HG02759 (cell line): ENCODE data around the gene CEP70.
A peak's percentile ranks its signal among the peaks of the same experiment; 100 is the strongest.
"Not testable (repeated sequence)": the region's sequence is repeated elsewhere in the genome, so short reads cannot be mapped to it uniquely, and the experiment has no call there.

Source experiments
- ATAC-seq: cut with Tn5 transposase; IDR thresholded peaks from one replicate; pipeline ENCODE4 v1.9.1; 2021; ENCODE audit warnings: mild to moderate bottlenecking, moderate library complexity; ENCODE audit not compliant: unreplicated experiment

Gene CEP70

GRCh38 chr3:138521445-138521844 lies 72.6 kb downstream of the CEP70 start:
- ATAC-seq, result not testable (repeated sequence)

DNA sequence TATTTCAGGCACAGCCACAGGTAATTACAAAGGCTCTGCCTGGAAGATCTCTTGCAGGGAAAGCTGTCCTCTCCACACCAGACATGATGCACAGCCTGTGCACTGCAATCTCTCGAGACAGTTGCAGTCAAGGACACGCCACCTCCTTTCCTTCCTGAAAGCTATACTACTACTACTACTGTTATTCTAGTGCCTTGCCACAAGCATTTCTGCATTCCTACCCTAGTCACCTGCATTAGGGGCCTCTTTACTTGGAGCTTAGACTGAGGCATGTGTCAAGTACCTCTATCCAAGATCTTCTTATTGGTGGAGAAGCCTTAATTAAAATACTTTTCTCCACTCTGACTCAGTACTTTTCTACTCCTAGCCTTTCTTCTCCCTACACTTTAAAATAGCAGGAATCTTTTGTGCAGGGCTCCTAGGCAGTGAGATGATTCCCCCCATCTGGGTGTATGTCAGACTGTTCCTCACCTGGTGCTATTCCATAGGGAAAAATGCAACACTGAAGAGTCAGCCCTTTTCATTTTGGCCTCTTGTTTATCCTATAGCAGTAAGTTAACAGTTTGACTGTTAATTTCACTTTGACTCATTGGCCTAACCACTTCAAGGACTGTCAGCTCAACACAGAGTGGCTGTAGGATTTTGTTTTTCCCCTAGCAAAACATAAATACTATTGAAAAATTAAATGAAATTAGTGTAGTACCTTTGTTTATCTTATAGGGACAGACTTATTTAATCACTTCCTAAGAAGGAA lies 80.8 kb downstream of the CEP70 start:
- peak; percentile 82 for ATAC-seq

DNA sequence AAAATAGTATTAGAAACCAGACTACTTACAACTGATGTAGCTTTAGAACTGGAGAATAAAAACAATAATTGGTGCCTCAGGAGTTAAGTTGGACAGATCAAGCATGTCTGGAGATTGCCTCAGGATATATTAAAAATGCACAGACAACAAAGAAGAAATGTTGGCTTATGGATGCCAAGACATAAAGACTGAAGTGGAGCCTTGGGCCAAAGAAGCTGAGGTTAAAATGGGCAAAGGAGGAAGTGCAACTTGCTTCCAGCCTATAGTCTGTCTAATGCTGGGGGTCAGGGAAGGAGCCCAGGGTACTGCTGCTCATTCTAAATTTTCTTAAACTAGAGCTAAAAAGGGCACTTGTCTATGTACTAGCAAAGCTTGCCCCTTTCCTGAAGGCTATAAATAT lies 82.1 kb downstream of the CEP70 start:
- ATAC-seq, result no peak

GRCh38 chr3:138509586-138509985 lies 84.5 kb downstream of the CEP70 start:
- ATAC-seq, result no peak

DNA sequence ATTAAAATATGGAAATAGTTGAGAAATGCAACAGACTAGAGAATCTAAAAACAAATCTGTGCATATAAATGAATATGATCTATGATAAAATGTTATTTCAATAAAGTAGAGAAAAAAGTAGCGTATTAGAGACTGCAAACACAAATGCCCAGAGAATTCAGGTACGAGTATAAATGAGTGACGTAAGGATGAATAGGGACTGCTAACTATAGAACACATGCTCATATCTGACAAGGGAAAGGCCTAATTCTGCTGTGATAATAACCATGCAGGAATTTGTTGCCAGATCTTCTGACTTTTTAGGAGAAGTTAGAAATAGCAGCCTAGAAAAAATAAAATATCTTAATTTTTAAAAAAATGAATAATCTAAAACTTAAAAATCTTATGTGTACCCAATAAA lies 86.5 kb downstream of the CEP70 start:
- ATAC-seq, result no peak

DNA sequence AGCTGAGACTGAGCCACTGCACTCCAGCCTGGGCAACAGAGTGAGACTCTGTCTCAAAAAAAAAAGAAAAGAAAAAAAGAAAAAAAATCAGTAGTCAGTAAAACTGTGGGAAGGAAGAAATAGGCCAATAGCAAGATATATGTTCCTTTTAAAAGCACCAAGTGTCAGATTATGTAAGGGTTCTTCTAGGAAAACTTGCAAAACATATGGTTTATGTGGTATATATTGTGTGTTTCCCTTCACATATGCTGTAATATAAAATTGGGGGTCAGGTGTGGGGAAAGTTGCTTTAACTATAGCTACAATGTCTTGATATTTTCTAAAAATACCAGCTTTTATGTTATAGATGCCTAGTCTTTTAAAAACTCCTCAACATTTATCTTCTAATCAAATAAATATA lies 95.1 kb downstream of the CEP70 start:
- ATAC-seq, result no peak

DNA sequence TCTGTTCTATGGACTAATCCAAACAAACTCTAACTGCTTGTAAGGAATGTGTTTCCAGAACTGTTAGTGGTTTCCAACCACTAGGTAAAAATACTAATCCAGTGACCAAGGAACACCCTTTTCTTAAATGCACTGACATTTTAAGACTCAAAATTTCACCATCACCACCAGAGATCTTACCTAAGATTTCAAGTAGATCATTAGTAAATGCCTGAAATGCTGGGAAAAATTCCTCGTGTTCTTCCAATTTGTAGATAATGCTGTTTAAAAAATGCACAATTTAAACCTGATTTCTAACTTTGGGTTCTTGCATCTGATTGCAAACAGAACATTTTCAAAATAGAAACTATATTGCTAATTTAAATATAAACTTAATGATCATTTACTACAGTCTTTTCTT lies 96.2 kb downstream of the CEP70 start:
- no peak for ATAC-seq

DNA sequence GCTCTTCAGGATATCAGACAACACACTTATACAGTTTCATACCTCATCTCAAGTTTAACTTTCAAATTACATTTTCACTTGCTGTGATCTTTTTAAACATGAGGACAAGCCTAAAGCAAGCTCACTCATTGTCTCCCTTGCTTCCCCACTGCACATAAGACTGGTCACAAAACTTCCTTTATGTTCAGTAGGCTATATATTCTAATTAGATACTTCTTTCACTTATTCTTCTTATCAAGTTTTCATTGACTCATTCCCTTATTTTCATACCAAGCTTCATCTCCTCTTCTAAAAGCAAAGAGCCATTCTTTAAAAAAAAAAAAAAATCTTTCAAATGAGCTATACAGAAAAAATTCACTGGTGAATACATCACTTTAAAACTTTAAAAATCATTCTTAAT lies 97.0 kb downstream of the CEP70 start:
- no peak for ATAC-seq

- no peak for ATAC-seq
Observed at GRCh38 chr3:138496436-138496835, 97.6 kb downstream of the CEP70 start.

GRCh38 chr3:138495638-138496037 lies 98.4 kb downstream of the CEP70 start:
- not testable (repeated sequence) for ATAC-seq

DNA sequence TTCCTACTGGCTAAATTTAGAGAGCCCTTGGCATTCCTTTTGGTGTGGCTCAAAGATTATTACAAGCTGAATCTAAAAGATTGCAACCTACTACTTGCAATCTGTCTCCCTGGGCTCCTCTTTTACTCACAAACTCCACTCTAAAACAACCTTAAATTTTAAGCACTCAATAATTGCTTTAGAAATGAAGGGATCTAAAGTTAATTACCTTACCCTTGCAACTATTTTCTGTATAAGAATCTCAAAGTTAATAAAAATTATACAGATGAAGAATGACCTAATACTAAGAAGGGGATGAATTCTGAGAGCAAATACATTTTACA lies 99.5 kb downstream of the CEP70 start:
- no peak for ATAC-seq

- ATAC-seq, result no peak
Observed at GRCh38 chr3:138493804-138494606, 100.1 kb downstream of the CEP70 start.

- ATAC-seq, result no peak
Observed at GRCh38 chr3:138492980-138493675, 100.9 kb downstream of the CEP70 start.

DNA sequence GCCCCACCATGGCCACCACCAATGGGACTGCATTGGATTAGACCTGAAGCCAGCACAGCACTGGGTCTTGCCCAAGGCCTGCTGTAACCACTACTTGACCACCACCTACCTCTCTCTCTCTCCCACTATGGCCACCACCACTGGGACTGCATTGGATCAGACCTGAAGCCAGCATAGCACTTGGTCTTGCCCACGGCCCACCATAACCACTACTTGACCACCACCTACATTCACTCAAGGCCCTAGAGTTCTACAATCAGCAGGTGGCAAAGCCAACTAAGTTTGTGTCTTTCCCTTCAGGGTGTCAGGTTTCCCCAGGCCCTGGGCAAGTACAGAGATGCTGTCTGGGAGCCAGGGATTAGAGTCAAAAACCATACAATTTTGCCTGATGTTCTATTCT lies 102.1 kb downstream of the CEP70 start:
- no peak for ATAC-seq

- not testable (repeated sequence) for ATAC-seq
Observed at GRCh38 chr3:138486580-138486979, 107.5 kb downstream of the CEP70 start.

- ATAC-seq, result not testable (repeated sequence)
Observed at GRCh38 chr3:138484672-138485071, 109.4 kb downstream of the CEP70 start.

- ATAC-seq, result no peak
Observed at GRCh38 chr3:138479438-138479863, 114.6 kb downstream of the CEP70 start.

- no peak for ATAC-seq
Observed at GRCh38 chr3:138477801-138478200, 116.3 kb downstream of the CEP70 start.

GRCh38 chr3:138477120-138477519 lies 116.9 kb downstream of the CEP70 start:
- ATAC-seq, result no peak

DNA sequence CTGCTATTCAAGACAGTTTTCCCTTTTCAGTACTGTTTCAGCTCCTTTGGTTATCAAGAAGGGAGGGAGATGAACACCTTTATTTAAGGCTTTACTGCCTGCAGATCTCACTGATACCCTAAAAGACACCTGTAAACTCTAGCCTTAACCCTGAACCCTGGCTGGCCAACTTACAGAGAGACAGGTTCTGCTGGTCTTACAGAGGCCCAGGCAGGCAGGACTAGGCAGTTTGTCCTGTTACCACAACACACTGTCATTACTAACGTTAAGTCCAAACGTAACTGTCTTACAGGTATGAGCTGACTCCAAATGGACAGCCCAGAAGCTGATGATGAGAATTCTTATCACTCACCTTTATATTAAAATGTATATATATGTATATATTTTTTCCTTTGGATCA lies 117.5 kb downstream of the CEP70 start:
- no peak for ATAC-seq

DNA sequence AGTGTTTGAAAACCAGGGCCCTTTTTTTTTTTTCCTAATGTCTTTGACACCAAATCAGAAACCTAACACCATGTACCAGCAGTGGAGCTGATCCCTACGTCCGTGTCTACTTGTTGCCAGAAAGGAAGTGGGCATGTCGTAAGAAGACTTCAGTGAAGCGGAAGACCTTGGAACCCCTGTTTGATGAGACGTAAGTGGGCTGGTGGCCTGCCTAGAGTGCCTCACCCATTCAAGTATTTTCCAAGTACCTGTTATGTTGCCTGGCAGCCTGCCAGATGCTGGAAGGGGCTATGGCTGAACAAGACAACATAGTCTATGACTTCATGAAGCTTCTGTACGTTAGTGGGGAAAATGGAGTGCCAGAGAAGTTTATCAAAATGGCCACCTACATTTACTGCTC lies 119.9 kb downstream of the CEP70 start:
- no peak for ATAC-seq

DNA sequence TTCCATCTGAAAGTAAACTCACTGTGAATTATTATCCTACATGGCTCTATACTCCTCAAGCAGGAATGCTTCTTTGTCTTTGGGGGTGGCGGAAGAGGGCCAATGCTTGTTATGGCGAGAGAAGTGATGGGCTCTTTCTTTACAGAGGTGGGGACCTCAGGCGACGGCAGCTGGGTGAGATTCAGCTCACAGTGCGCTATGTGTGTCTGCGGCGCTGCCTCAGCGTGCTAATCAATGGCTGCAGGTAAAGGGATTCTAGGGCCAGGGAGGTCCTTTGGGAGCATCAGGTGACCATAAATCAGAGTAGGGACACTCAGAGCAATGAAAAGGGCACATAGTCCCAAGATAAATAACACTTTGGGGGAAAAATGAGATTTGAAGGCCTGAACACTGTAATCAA lies 120.7 kb downstream of the CEP70 start:
- ATAC-seq, result no peak
